CD4-positive, alpha-beta T cell treated with Interleukin-1 beta for 1 hour (primary cell): ENCODE results near the gene EPPIN.
"Not testable (repeated sequence)": the region's sequence is repeated elsewhere in the genome, so short reads cannot be mapped to it uniquely, and the experiment has no call there.

Source experiments
- DNase-seq, 2 donors: peaks; one replicate each; pipeline ENCODE4 v3.0.0-alpha.2; 2020 to 2022

The EPPIN gene

GRCh38 chr20:45547206-45547770, at the start of gene EPPIN:
Gene EPPIN (minus strand): TSS chr20:45547401. CDS start chr20:45547357, 44 bp downstream.
- no peak for DNase-seq

GRCh38 chr20:45595235-45595634, 48.0 kb upstream of the EPPIN start:
- DNase-seq = no peak

GRCh38 chr20:45593498-45593897, 46.3 kb upstream of the EPPIN start:
- DNase-seq = no peak

- peak; percentile 2 to 38 for DNase-seq
Observed at GRCh38 chr20:45592574-45593189, 45.5 kb upstream of the EPPIN start.

GRCh38 chr20:45589725-45590124, 42.5 kb upstream of the EPPIN start:
- DNase-seq = no peak

GRCh38 chr20:45588800-45589199, 41.6 kb upstream of the EPPIN start:
- DNase-seq = no peak

GRCh38 chr20:45585986-45586385, 38.8 kb upstream of the EPPIN start:
- not testable (repeated sequence) for DNase-seq

- DNase-seq = not testable (repeated sequence)
Observed at GRCh38 chr20:45584294-45584693, 37.1 kb upstream of the EPPIN start.

GRCh38 chr20:45583502-45583901, 36.3 kb upstream of the EPPIN start:
- DNase-seq = no peak

- DNase-seq = no peak
Observed at GRCh38 chr20:45581702-45582101, 34.5 kb upstream of the EPPIN start.

GRCh38 chr20:45579184-45579583, 32.0 kb upstream of the EPPIN start, which contains the start of gene WFDC8:
Gene WFDC8 (minus strand): TSS chr20:45579284. CDS start chr20:45579247, 37 bp downstream.
- DNase-seq = no peak

GRCh38 chr20:45578231-45578630, 31.0 kb upstream of the EPPIN start:
- no peak for DNase-seq

GRCh38 chr20:45576995-45577394, 29.8 kb upstream of the EPPIN start:
- DNase-seq = no peak

GRCh38 chr20:45575931-45576330, 28.7 kb upstream of the EPPIN start:
- DNase-seq = no peak

- not testable (repeated sequence) for DNase-seq
Observed at GRCh38 chr20:45569650-45570049, 22.4 kb upstream of the EPPIN start.

GRCh38 chr20:45564760-45565276, 17.6 kb upstream of the EPPIN start:
- DNase-seq = no peak

GRCh38 chr20:45555198-45555597, 8.0 kb upstream of the EPPIN start:
- DNase-seq = no peak

GRCh38 chr20:45552456-45552855, 5.3 kb upstream of the EPPIN start:
- no peak for DNase-seq

- no peak for DNase-seq
Observed at GRCh38 chr20:45550765-45551164, 3.6 kb upstream of the EPPIN start.

GRCh38 chr20:45548410-45548809, 1.2 kb upstream of the EPPIN start:
- DNase-seq = no peak

- no peak for DNase-seq
Observed at GRCh38 chr20:45545754-45546453, 1.3 kb downstream of the EPPIN start.

- DNase-seq = no peak
Observed at GRCh38 chr20:45545351-45545750, 1.9 kb downstream of the EPPIN start.

- no peak for DNase-seq
Observed at GRCh38 chr20:45539382-45539781, 7.8 kb downstream of the EPPIN start, which contains the start of gene WFDC6. Gene WFDC6 (minus strand): TSS chr20:45539482. CDS start chr20:45539407, 75 bp downstream.
